Cardiac fibroblast (primary cell): ENCODE measurements around the gene PDE8A.

Source experiments
- DNase-seq, 2 donors: peaks; one replicate each; pipeline versions ENCODE4 v3.0.0 to v3.0.0-alpha.2; 2010; ENCODE audit warnings: low read depth in 2 of 2
- H3K4me3 ChIP-seq, 2 donors: replicated peaks in 1 of 2; 1 replicate in 1 of 2; 2 replicates in 1 of 2; pipeline ENCODE4 v1.5.1; 2011; ENCODE audit warnings: low read depth in 2 of 2, low read length in 2 of 2, mild to moderate bottlenecking in 2 of 2, moderate library complexity in 1 of 2
- CTCF ChIP-seq: IDR thresholded peaks from one replicate; pipeline ENCODE4 v1.5.1; 2011; ENCODE audit warnings: low read depth, mild to moderate bottlenecking, low read length, inconsistent platforms

PDE8A gene

GRCh38 chr15:85089929-85090597 lies 108.4 kb downstream of the PDE8A start:
- no peak for DNase-seq
- H3K4me3 ChIP-seq = no peak overlapping the region
- TF ChIP-seq CTCF = no peak

- TF ChIP-seq CTCF = no peak
- DNase-seq = no peak
- H3K4me3 ChIP-seq = no peak overlapping the region
Measured at GRCh38 chr15:85091990-85092389, 110.3 kb downstream of the PDE8A start.

- DNase-seq = peak; percentile 13 to 59
- no peak for TF ChIP-seq CTCF
- H3K4me3 ChIP-seq = no peak overlapping the region
Measured at GRCh38 chr15:85094685-85095084, 113.0 kb downstream of the PDE8A start.

- no peak for TF ChIP-seq CTCF
- H3K4me3 ChIP-seq = no peak overlapping the region
- DNase-seq = no peak
Measured at GRCh38 chr15:85095566-85095965, 113.9 kb downstream of the PDE8A start.

GRCh38 chr15:85097250-85097649 lies 115.6 kb downstream of the PDE8A start:
- no peak for DNase-seq
- no peak for TF ChIP-seq CTCF
- H3K4me3 ChIP-seq = no peak overlapping the region

GRCh38 chr15:85097725-85098124 lies 116.1 kb downstream of the PDE8A start:
- no peak overlapping the region for H3K4me3 ChIP-seq
- no peak for TF ChIP-seq CTCF
- DNase-seq = peak; percentile 38 to 43
